Measurements from ENCODE around the gene INS.
"Not testable (repeated sequence)": the region's sequence is repeated elsewhere in the genome, so short reads cannot be mapped to it uniquely, and the experiment has no call there.

The INS gene

DNA sequence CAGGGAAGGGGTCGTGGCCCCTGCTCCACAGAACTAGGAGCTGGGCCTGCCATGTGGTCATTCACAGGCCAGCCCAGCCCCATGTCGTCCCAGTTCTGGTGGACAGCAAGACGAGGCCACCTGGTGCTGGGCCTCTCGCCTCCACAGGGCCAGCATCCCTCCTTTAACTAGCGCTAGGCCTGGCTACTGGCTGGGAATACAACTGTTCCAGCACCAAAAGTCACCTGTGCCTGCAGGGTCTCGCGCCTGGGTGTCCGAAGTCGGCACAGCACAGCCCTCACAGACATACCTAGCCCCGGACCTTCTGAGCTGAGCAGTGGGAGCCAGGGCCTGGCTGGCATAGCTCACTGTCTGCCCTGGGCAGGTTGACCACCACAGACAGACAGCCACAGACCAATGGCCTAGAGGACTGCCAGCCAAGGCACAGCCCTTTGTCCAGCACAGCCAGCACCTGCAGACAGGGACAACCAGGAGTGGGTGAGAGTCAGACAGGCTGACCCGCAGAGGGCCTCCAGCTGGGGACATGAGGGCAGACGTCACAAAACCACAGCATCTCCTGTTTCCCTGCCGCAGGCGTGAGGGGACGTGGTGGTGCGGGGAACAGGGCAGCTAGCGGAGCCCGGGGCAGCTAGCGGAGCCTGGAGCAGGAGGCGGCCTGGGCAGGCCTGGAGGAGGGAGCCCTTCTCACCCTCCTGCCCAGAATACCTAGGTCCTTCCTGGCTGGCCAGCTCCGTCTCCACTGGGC is 37.8 kb upstream of the INS start:
- no peaks in the 10 kb centered on the region for H3K36me3 ChIP-seq (ENCODE audit: control insufficient read depth in 1 of 2, insufficient read depth in 2 of 2, low read length in 2 of 2)
- H3K27ac ChIP-seq (ENCODE audit: low read depth, low read length) = no peak overlapping the region
- no peak overlapping the region for H3K9ac ChIP-seq (ENCODE audit: low read depth in 1 of 2, low read length in 2 of 2)
- H3K4me1 ChIP-seq (ENCODE audit: control insufficient read depth in 1 of 2, insufficient read depth in 2 of 2, low read length in 2 of 2) = peaks cover 10 to 16% of the 10 kb centered on the region in 2 donors
- H3K27me3 ChIP-seq (ENCODE audit: control insufficient read depth in 1 of 2, insufficient read depth in 2 of 2, low read length in 2 of 2) = no peaks in the 10 kb centered on the region
- H3K4me3 ChIP-seq (ENCODE audit: low read depth in 1 of 2, low read length in 2 of 2) = no peak overlapping the region
- no peaks in the 10 kb centered on the region for H3K9me3 ChIP-seq (ENCODE audit: control insufficient read depth in 1 of 2, low read length in 2 of 2)

- Histone ChIP-seq H3K4me3 (ENCODE audit: low read depth in 1 of 2, low read length in 2 of 2) (no peak overlapping the region), H3K4me1 (ENCODE audit: control insufficient read depth in 1 of 2, insufficient read depth in 2 of 2, low read length in 2 of 2) (peaks cover 3 to 8% of the 10 kb centered on the region in 2 donors), H3K27ac (ENCODE audit: low read depth, low read length) (no peak overlapping the region), H3K9ac (ENCODE audit: low read depth in 1 of 2, low read length in 2 of 2) (no peak overlapping the region), H3K9me3 (ENCODE audit: control insufficient read depth in 1 of 2, low read length in 2 of 2) (no peaks in the 10 kb centered on the region), H3K36me3 (ENCODE audit: control insufficient read depth in 1 of 2, insufficient read depth in 2 of 2, low read length in 2 of 2) (no peaks in the 10 kb centered on the region), H3K27me3 (ENCODE audit: control insufficient read depth in 1 of 2, insufficient read depth in 2 of 2, low read length in 2 of 2) (no peaks in the 10 kb centered on the region)
Measured at GRCh38 chr11:2197771-2198520, 36.9 kb upstream of the INS start.

GRCh38 chr11:2196970-2197770 is 36.2 kb upstream of the INS start:
- peaks cover 0 to 3% of the 10 kb centered on the region in 2 donors for H3K4me1 ChIP-seq (ENCODE audit: control insufficient read depth in 1 of 2, insufficient read depth in 2 of 2, low read length in 2 of 2)
- H3K9ac ChIP-seq (ENCODE audit: low read depth in 1 of 2, low read length in 2 of 2) = no peak overlapping the region
- no peak overlapping the region for H3K27ac ChIP-seq (ENCODE audit: low read depth, low read length)
- no peaks in the 10 kb centered on the region for H3K9me3 ChIP-seq (ENCODE audit: control insufficient read depth in 1 of 2, low read length in 2 of 2)
- H3K36me3 ChIP-seq (ENCODE audit: control insufficient read depth in 1 of 2, insufficient read depth in 2 of 2, low read length in 2 of 2) = no peaks in the 10 kb centered on the region
- H3K4me3 ChIP-seq (ENCODE audit: low read depth in 1 of 2, low read length in 2 of 2) = no peak overlapping the region
- H3K27me3 ChIP-seq (ENCODE audit: control insufficient read depth in 1 of 2, insufficient read depth in 2 of 2, low read length in 2 of 2) = peaks cover 0 to 2% of the 10 kb centered on the region in 2 donors

DNA sequence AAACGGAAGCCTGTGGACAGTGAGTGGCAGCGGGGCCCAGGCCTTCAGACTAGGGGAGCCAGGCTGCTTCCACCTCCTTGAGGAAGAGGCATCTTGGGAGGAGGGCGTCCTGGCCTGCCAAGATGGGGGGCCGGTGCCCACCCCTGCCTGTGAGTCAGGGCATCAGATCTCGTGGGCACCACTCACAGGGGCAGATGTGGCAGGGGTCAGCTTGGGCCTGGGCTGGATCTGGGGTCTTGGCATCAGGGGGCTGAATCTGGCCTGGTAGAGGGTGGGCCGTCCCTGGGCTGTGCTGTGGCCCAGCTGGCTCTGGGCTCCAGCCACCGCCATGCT is 34.7 kb upstream of the INS start:
- no peak overlapping the region for H3K4me3 ChIP-seq (ENCODE audit: low read depth in 1 of 2, low read length in 2 of 2)

GRCh38 chr11:2194877-2195755 is 34.1 kb upstream of the INS start:
- Histone ChIP-seq H3K27me3 (ENCODE audit: control insufficient read depth in 1 of 2, insufficient read depth in 2 of 2, low read length in 2 of 2) (peaks cover 7 to 14% of the 10 kb centered on the region in 2 donors), H3K9me3 (ENCODE audit: control insufficient read depth in 1 of 2, low read length in 2 of 2) (no peaks in the 10 kb centered on the region), H3K9ac (ENCODE audit: low read depth in 1 of 2, low read length in 2 of 2) (no peak overlapping the region), H3K4me1 (ENCODE audit: control insufficient read depth in 1 of 2, insufficient read depth in 2 of 2, low read length in 2 of 2) (peaks cover 0 to 5% of the 10 kb centered on the region in 2 donors), H3K4me3 (ENCODE audit: low read depth in 1 of 2, low read length in 2 of 2) (no peak overlapping the region), H3K27ac (ENCODE audit: low read depth, low read length) (no peak overlapping the region), H3K36me3 (ENCODE audit: control insufficient read depth in 1 of 2, insufficient read depth in 2 of 2, low read length in 2 of 2) (no peaks in the 10 kb centered on the region)

More for the DNA sequence above, 34.7 kb upstream of the INS start:
- Histone ChIP-seq H3K27me3 (ENCODE audit: control insufficient read depth in 1 of 2, insufficient read depth in 2 of 2, low read length in 2 of 2) (peaks cover 2 to 8% of the 10 kb centered on the region in 2 donors), H3K27ac (ENCODE audit: low read depth, low read length) (no peak overlapping the region), H3K9me3 (ENCODE audit: control insufficient read depth in 1 of 2, low read length in 2 of 2) (no peaks in the 10 kb centered on the region), H3K9ac (ENCODE audit: low read depth in 1 of 2, low read length in 2 of 2) (no peak overlapping the region), H3K36me3 (ENCODE audit: control insufficient read depth in 1 of 2, insufficient read depth in 2 of 2, low read length in 2 of 2) (no peaks in the 10 kb centered on the region), H3K4me1 (ENCODE audit: control insufficient read depth in 1 of 2, insufficient read depth in 2 of 2, low read length in 2 of 2) (peaks cover 0 to 4% of the 10 kb centered on the region in 2 donors)

- not testable (repeated sequence) for H3K27ac ChIP-seq (ENCODE audit: low read depth, low read length); H3K9ac ChIP-seq (ENCODE audit: low read depth in 1 of 2, low read length in 2 of 2); H3K36me3 ChIP-seq (ENCODE audit: control insufficient read depth in 1 of 2, insufficient read depth in 2 of 2, low read length in 2 of 2); H3K4me3 ChIP-seq (ENCODE audit: low read depth in 1 of 2, low read length in 2 of 2); H3K9me3 ChIP-seq (ENCODE audit: control insufficient read depth in 1 of 2, low read length in 2 of 2); H3K4me1 ChIP-seq (ENCODE audit: control insufficient read depth in 1 of 2, insufficient read depth in 2 of 2, low read length in 2 of 2)
- peaks cover 7 to 18% of the 10 kb centered on the region in 2 donors for H3K27me3 ChIP-seq (ENCODE audit: control insufficient read depth in 1 of 2, insufficient read depth in 2 of 2, low read length in 2 of 2)
Measured at GRCh38 chr11:2193888-2194595, 33.0 kb upstream of the INS start.

DNA sequence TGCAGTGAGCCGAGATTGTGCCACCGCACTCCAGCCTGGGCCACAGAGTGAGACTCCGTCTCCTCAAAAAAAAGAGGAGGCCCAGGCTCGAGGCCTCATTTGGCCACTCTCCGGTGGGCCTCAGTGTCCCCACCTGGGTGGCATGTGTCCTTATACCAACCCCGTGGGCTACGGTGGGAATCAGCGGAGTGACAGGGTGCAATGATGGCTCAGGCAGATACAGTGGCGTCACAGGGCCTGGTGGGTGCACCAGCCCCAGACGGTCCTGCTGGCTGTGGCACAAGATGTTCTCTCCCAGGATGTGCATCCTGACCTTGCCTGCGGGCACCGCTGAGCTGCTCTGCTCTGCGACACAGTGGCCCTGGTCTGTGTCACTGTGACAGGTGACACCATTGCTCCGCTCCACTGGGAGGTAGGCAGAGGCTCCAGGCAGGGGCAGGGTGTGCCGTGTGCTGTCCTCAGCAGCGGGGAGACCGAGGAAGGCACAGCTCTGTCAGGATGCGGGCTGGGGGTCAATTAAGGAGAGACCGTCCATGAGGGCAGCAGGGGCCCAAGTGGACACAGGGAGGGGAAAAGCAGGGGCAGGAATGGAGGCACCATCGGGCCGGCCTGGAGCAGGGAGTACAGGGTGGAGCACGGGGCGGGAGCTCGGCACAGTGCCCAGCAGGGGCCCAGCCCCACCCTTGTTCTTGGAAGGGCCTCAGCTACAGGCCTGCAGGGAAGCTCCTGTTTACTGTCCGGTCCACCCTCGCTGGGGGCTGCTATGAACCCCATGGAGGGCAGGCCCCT is 32.3 kb upstream of the INS start:
- Histone ChIP-seq H3K9ac (ENCODE audit: low read depth in 1 of 2, low read length in 2 of 2) (no peak overlapping the region), H3K4me3 (ENCODE audit: low read depth in 1 of 2, low read length in 2 of 2) (no peak overlapping the region), H3K36me3 (ENCODE audit: control insufficient read depth in 1 of 2, insufficient read depth in 2 of 2, low read length in 2 of 2) (no peaks in the 10 kb centered on the region), H3K27ac (ENCODE audit: low read depth, low read length) (no peak overlapping the region), H3K9me3 (ENCODE audit: control insufficient read depth in 1 of 2, low read length in 2 of 2) (no peaks in the 10 kb centered on the region), H3K4me1 (ENCODE audit: control insufficient read depth in 1 of 2, insufficient read depth in 2 of 2, low read length in 2 of 2) (peaks cover 0 to 5% of the 10 kb centered on the region in 2 donors), H3K27me3 (ENCODE audit: control insufficient read depth in 1 of 2, insufficient read depth in 2 of 2, low read length in 2 of 2) (peaks cover 7 to 24% of the 10 kb centered on the region in 2 donors)

DNA sequence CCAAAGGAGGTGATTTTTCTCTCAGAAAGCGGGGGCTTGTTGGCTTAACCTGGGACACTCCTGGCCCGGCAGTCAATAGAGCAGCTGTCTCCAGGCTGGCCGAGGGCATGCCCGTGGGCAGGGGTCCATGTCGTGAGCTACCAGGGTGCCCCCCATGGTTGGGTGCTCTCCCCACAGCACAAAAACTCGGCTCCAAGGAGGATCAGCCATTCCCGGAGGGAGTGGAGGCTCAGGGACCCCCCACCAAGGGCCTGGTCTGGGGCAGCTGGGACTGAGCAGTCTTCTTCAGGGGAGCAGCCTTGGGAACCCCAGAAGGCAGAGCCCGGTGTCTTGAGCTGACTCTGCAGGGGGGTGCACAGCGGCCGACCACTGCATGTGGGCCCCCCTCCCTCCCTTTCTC is 31.4 kb upstream of the INS start:
- H3K4me3 ChIP-seq (ENCODE audit: low read depth in 1 of 2, low read length in 2 of 2) = no peak overlapping the region
- peaks cover 7 to 29% of the 10 kb centered on the region in 2 donors for H3K27me3 ChIP-seq (ENCODE audit: control insufficient read depth in 1 of 2, insufficient read depth in 2 of 2, low read length in 2 of 2)
- no peak overlapping the region for H3K9ac ChIP-seq (ENCODE audit: low read depth in 1 of 2, low read length in 2 of 2)
- H3K36me3 ChIP-seq (ENCODE audit: control insufficient read depth in 1 of 2, insufficient read depth in 2 of 2, low read length in 2 of 2) = no peaks in the 10 kb centered on the region
- H3K27ac ChIP-seq (ENCODE audit: low read depth, low read length) = no peak overlapping the region
- H3K4me1 ChIP-seq (ENCODE audit: control insufficient read depth in 1 of 2, insufficient read depth in 2 of 2, low read length in 2 of 2) = peaks cover 0 to 5% of the 10 kb centered on the region in 2 donors
- no peaks in the 10 kb centered on the region for H3K9me3 ChIP-seq (ENCODE audit: control insufficient read depth in 1 of 2, low read length in 2 of 2)

All from duodenal mucosa (tissue), 2 donors.